Fibroblast of mammary gland (primary cell): ENCODE data around the gene CDCA7L.

Source experiments
- DNase-seq: peaks from one replicate; pipeline ENCODE4 v3.0.0-alpha.2; 2010; ENCODE audit warnings: low read depth
- H3K4me3 ChIP-seq: 2 replicates; pipeline ENCODE4 v1.5.1; 2011; ENCODE audit warnings: low read depth, mild to moderate bottlenecking, low read length, moderate library complexity; ENCODE audit not compliant: control insufficient read depth
- CTCF ChIP-seq: conservative IDR thresholded peaks from 2 replicates; pipeline ENCODE4 v1.5.1; 2011; ENCODE audit warnings: low read depth, low read length, inconsistent platforms; ENCODE audit not compliant: control insufficient read depth, insufficient read depth

Gene CDCA7L

DNA sequence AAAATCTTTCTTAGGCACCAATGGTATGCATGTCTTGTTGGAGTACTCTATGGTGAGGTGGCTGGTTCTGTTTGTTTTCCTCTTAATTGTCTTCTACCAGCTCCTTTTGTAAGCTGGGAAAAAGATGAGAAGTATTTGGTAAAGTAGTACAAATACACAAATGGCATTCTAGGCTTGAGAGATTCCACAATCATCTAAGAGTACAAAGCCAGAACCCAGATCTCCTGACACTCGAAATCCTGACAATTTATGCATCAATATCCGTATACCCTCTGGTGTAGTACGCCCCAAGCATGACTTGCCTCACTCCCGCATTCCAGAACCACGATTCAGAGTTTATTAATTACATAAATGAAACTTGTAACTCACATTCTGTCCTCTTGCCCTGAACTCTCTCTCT is 43.5 kb downstream of the CDCA7L start:
- TF ChIP-seq CTCF: no peak
- DNase-seq: peak; percentile 29
- H3K4me3 ChIP-seq: no peak overlapping the region

GRCh38 chr7:21898265-21898930 is 47.3 kb downstream of the CDCA7L start:
- no peak for TF ChIP-seq CTCF
- DNase-seq: no peak
- H3K4me3 ChIP-seq: no peak overlapping the region

- no peak for TF ChIP-seq CTCF
- DNase-seq: no peak
- H3K4me3 ChIP-seq: no peak overlapping the region
Observed at GRCh38 chr7:21893401-21893800, 52.3 kb downstream of the CDCA7L start.

- H3K4me3 ChIP-seq: no peak overlapping the region
- no peak for DNase-seq
Observed at GRCh38 chr7:21891291-21891690, 54.4 kb downstream of the CDCA7L start.

DNA sequence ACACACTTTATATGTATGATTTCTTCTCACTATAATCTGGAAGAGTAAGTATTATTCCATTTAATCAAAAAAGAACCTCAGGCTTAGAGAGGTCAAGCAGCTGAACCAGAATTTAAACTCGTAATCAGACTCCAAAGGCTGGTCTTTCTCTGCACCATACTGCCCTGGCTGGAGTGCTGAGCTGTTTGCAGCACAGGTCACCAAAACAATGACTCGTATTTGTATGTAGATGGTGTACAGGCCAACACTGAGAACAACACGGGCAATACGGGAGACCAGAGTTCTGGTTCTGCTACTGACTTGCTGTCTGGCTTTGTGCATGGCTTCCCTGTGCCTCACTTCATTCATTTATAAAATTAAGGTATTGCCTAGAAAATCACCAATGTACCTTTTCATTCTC is 57.9 kb downstream of the CDCA7L start:
- TF ChIP-seq CTCF: no peak
- no peak for DNase-seq

More at GRCh38 chr7:21891291-21891690, 54.4 kb downstream of the CDCA7L start:
- no peak for TF ChIP-seq CTCF

DNA sequence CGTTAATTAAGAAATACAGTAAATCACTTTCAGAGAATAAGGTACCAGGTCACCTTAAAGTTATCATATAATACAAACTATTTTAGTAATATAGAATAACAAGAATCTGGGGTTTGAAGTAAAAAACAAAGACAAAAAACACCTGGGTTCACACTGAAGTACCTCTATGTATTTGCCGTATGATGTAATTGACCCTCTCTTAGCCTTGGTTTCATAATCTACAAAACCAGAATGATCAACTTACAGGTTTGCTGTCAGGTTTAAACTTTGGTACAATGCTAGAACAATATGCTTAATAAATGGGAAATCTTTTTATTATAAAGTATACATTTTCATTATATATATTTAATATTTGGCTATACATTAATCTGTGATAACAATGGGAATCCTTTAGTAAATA is 58.3 kb downstream of the CDCA7L start:
- no peak overlapping the region for H3K4me3 ChIP-seq
- DNase-seq: no peak
- no peak for TF ChIP-seq CTCF

More for the DNA sequence above, 57.9 kb downstream of the CDCA7L start:
- H3K4me3 ChIP-seq: no peak overlapping the region

DNA sequence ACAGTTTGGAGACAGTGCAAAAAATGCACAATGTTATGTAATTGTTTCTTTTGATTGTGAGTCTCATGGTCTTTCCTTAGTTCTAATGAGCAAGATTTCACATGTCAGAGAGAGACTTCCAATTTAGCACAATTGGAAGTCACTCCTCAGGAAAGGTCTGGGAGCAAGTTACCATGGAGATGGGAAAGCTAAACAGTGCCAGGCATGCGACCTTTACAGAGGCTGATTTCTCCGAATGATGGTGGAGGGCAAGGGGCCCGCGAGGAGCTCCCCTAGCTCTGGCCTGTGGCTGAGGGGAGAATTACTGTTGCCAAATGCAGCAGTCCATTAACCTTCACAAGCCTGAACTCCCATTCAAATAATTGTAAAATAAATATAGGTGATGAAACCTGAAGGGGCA is 59.3 kb downstream of the CDCA7L start:
- no peak for DNase-seq
- no peak for TF ChIP-seq CTCF
- H3K4me3 ChIP-seq: no peak overlapping the region
